Ascending aorta (tissue), 2 donors: ENCODE results near the gene WIPF3. TPM values are rescaled to one million over a fixed set of nuclear protein-coding genes. Genes with fewer than 3 reads are reported as not detected.

Experiments used
- DNase-seq, 2 donors: peaks; one replicate each; pipeline ENCODE4 v3.0.0-alpha.2; 2019; ENCODE audit warnings: low spot score in 2 of 2
- H3K27ac ChIP-seq, 2 donors: fragments of 200-600 bp; sonication (generic); one replicate each; pipeline ENCODE4 v1.5.1; 2016 to 2017; ENCODE audit warnings: mild to moderate bottlenecking in 1 of 2
- H3K27me3 ChIP-seq: fragments of 200-600 bp; sonication (generic); one replicate; pipeline ENCODE4 v1.5.1; 2017
- H3K36me3 ChIP-seq, 2 donors: fragments of 200-600 bp; sonication (generic); one replicate each; pipeline ENCODE4 v1.5.1; 2016
- H3K4me1 ChIP-seq, 2 donors: fragments of 200-600 bp; sonication (generic); one replicate each; pipeline ENCODE4 v1.5.1; 2016 to 2017; ENCODE audit warnings: mild to moderate bottlenecking in 1 of 2
- H3K4me3 ChIP-seq, 2 donors: fragments of 200-600 bp; sonication (generic); one replicate each; pipeline ENCODE4 v1.5.1; 2016 to 2017; ENCODE audit warnings: mild to moderate bottlenecking in 1 of 2
- H3K9me3 ChIP-seq, 2 donors: fragments of 200-600 bp; sonication (generic); one replicate each; pipeline ENCODE4 v1.5.1; 2016
- CTCF ChIP-seq, 3 experiments: fragments of 200-600 bp in 2 of 3; fragments of 450-650 bp in 1 of 3; sonication (generic) in 2 of 3; IDR thresholded peaks; one replicate each; pipeline ENCODE4 v1.5.1; 2016 to 2019; ENCODE audit warnings: antibody characterized with exemption in 3 of 3, mild to moderate bottlenecking in 1 of 3, moderate library complexity in 1 of 3
- intact Hi-C: fragments of 100-400 bp; cut with DNase I; formaldehyde crosslinking; loops from one replicate; pipeline ENCODE4 v1.15.1; 2023
- total RNA-seq: library from RNA; depleted of rRNA; stranded (reverse); fragments of >200 nt; gene quantifications from one replicate; pipeline ENCODE4 v1.1.0, GENCODE V29; 2016

WIPF3 gene
- total RNA-seq, 1 donor from 2014 or later, result 4.6 TPM

- Histone ChIP-seq H3K36me3 (peaks cover 15 to 55% of the 10 kb centered on the region in 2 donors), H3K27me3 (no peaks in the 10 kb centered on the region)
- intact Hi-C loops, result no loop called here
These were observed 120.4 kb downstream of the WIPF3 start for GRCh38 chr7:29926741-29927140.

DNA sequence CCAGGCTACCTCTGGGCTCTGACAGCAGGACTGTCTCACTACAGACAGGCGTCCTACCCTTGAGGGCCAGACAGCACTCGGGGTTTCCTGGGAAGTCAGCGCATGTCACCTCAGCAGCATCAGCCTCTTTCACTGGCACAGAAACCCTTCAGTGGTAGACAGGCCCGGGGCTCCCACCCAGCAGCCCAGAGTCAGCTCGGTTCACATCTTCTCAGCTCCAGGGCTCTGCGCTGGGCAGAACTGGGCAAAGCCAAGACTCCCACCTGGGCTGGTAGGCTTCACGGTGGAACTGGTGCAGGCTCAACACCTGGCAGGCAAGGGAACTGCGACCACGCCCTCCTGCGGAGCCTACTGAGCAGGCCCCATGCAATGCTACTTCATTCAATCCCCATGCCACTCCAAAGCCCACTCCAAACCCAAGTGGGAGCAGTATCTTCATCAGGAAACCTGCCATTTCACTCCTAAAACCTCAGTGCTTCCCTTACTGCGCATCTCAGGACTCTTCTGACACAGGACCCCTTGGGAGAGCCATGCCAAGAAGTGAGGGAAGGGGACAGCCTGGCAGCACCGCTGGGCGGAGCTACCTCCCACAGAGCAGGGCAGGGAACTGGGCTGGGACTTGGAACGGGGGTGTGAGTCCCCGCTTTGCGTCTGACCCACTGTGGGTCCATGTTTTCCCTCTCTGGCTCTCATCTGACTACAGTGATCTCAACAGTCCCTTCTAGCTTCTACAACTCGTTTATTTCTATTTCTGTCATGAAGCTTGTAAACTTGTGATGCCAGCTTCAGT lies 122.9 kb downstream of the WIPF3 start:
- TF ChIP-seq CTCF (IDR thresholded peaks at IDR 0.05), result no peak
- no peak for DNase-seq
- Histone ChIP-seq H3K4me1 (no peaks in the 10 kb centered on the region), H3K4me3 (no peak overlapping the region), H3K9me3 (no peaks in the 10 kb centered on the region), H3K27ac (no peak overlapping the region), H3K36me3 (peaks cover 6 to 37% of the 10 kb centered on the region in 2 donors), H3K27me3 (no peaks in the 10 kb centered on the region)
- intact Hi-C loops, result no loop called here

More at GRCh38 chr7:29926741-29927140, 120.4 kb downstream of the WIPF3 start:
- no peak for DNase-seq
- no peak overlapping the region for H3K27ac ChIP-seq
- no peak overlapping the region for H3K4me3 ChIP-seq
- no peaks in the 10 kb centered on the region for H3K9me3 ChIP-seq
- no peak for TF ChIP-seq CTCF (IDR thresholded peaks at IDR 0.05)
- H3K4me1 ChIP-seq, result no peaks in the 10 kb centered on the region

GRCh38 chr7:29935111-29935510 lies 128.8 kb downstream of the WIPF3 start:
- Histone ChIP-seq H3K4me1 (no peaks in the 10 kb centered on the region), H3K9me3 (no peaks in the 10 kb centered on the region), H3K27ac (no peak overlapping the region), H3K27me3 (no peaks in the 10 kb centered on the region), H3K36me3 (peaks cover 53 to 62% of the 10 kb centered on the region in 2 donors), H3K4me3 (no peak overlapping the region)
- no peak for TF ChIP-seq CTCF (IDR thresholded peaks at IDR 0.05)
- no peak for DNase-seq
- intact Hi-C loops, result no loop called here

GRCh38 chr7:29937132-29937531 lies 130.8 kb downstream of the WIPF3 start:
- no peak for DNase-seq
- intact Hi-C loops, result no loop called here
- H3K9me3 ChIP-seq, result no peaks in the 10 kb centered on the region
- peaks cover 69 to 73% of the 10 kb centered on the region in 2 donors for H3K36me3 ChIP-seq
- H3K4me1 ChIP-seq, result no peaks in the 10 kb centered on the region
- no peak overlapping the region for H3K4me3 ChIP-seq
- no peak for TF ChIP-seq CTCF (IDR thresholded peaks at IDR 0.05)
- no peak overlapping the region for H3K27ac ChIP-seq
- no peaks in the 10 kb centered on the region for H3K27me3 ChIP-seq

- H3K27me3 ChIP-seq, result no peaks in the 10 kb centered on the region
- H3K4me1 ChIP-seq, result no peaks in the 10 kb centered on the region
- intact Hi-C loops, result no loop called here
- no peak for TF ChIP-seq CTCF (IDR thresholded peaks at IDR 0.05)
- H3K36me3 ChIP-seq, result peaks cover 75 to 91% of the 10 kb centered on the region in 2 donors
- no peak for DNase-seq
- no peak overlapping the region for H3K4me3 ChIP-seq
- H3K9me3 ChIP-seq, result no peaks in the 10 kb centered on the region
- no peak overlapping the region for H3K27ac ChIP-seq
These were observed 133.9 kb downstream of the WIPF3 start for GRCh38 chr7:29940199-29940598.
